Upper lobe of left lung (tissue), 4 donors: ENCODE measurements around the gene CRLF2.

Source experiments
- EP300 ChIP-seq, 4 donors: sonication (generic); formaldehyde crosslinking; IDR thresholded peaks; one replicate each; pipeline ENCODE4 v1.5.1; 2017; ENCODE audit warnings: antibody characterized with exemption in 4 of 4, control low read depth in 2 of 4
- POLR2A ChIP-seq, 4 donors: fragments of 450-650 bp; IDR thresholded peaks; one replicate each; pipeline ENCODE4 v1.5.1; 2016 to 2017; ENCODE audit warnings: antibody characterized with exemption in 4 of 4, mild to moderate bottlenecking in 2 of 4
- POLR2AphosphoS5 ChIP-seq, 2 donors: sonication (generic); formaldehyde crosslinking; IDR thresholded peaks; one replicate each; pipeline ENCODE4 v1.5.1; 2017; ENCODE audit warnings: antibody characterized with exemption in 2 of 2
- TF ChIP-seq, protein P1 (sequence below), 6 experiments: fragments of 450-650 bp in 4 of 6; fragments of 200-600 bp in 2 of 6; sonication (generic) in 2 of 6; IDR thresholded peaks; one replicate each; pipeline ENCODE4 v1.5.1; 2016 to 2019; ENCODE audit warnings: antibody characterized with exemption in 6 of 6

DNA sequence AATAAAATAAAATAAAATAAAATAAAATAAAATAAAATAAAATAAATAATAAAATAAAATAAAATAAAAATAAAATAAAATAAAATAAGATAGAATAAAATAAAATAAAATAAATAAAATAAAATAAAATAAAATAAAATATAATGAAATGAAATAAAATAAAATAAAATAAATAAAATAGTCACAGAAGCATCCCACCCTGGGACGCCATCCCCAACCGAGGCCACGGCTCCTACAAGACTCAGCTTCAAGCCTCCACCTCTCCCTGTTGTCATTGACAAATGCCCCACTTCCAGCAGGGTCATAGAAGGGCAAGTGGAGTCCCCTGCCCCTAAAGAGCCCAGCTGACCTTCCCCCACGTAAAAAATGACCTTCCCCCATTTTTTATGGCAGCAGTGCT lies 30.2 kb downstream of the CRLF2 start:
- TF ChIP-seq, protein P1, sequence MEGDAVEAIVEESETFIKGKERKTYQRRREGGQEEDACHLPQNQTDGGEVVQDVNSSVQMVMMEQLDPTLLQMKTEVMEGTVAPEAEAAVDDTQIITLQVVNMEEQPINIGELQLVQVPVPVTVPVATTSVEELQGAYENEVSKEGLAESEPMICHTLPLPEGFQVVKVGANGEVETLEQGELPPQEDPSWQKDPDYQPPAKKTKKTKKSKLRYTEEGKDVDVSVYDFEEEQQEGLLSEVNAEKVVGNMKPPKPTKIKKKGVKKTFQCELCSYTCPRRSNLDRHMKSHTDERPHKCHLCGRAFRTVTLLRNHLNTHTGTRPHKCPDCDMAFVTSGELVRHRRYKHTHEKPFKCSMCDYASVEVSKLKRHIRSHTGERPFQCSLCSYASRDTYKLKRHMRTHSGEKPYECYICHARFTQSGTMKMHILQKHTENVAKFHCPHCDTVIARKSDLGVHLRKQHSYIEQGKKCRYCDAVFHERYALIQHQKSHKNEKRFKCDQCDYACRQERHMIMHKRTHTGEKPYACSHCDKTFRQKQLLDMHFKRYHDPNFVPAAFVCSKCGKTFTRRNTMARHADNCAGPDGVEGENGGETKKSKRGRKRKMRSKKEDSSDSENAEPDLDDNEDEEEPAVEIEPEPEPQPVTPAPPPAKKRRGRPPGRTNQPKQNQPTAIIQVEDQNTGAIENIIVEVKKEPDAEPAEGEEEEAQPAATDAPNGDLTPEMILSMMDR (IDR thresholded peaks at IDR 0.05) = no peak
- TF ChIP-seq POLR2A (IDR thresholded peaks at IDR 0.05) = no peak
- no peak for TF ChIP-seq POLR2AphosphoS5 (IDR thresholded peaks at IDR 0.05)
- no peak for TF ChIP-seq EP300 (IDR thresholded peaks at IDR 0.05)
